Activated CD4-positive, CD25-positive, alpha-beta regulatory T cell treated with anti-CD3 and anti-CD28 coated beads, Interleukin-2, amount 50 U/mL, for 72 hours (primary cell): Measurements from ENCODE around the gene HERC5.

ENCODE experiments used
- DNase-seq: peaks from one replicate; pipeline ENCODE4 v3.0.0; 2021

Gene HERC5

GRCh38 chr4:88448889-88449288 is 8.0 kb upstream of the HERC5 start:
- no peak for DNase-seq

- no peak for DNase-seq
Measured at GRCh38 chr4:88449290-88449689, 7.6 kb upstream of the HERC5 start.

GRCh38 chr4:88451205-88451604 is 5.7 kb upstream of the HERC5 start:
- DNase-seq: no peak

GRCh38 chr4:88452912-88453311 is 4.0 kb upstream of the HERC5 start:
- no peak for DNase-seq

GRCh38 chr4:88457307-88458103 is 586 bp downstream of the HERC5 start:
- DNase-seq: no peak

- DNase-seq: no peak
Measured at GRCh38 chr4:88458104-88458740, 1.3 kb downstream of the HERC5 start.

- no peak for DNase-seq
Measured at GRCh38 chr4:88465653-88466192, 8.8 kb downstream of the HERC5 start.

- DNase-seq: no peak
Measured at GRCh38 chr4:88467392-88467791, 10.5 kb downstream of the HERC5 start.

- DNase-seq: no peak
Measured at GRCh38 chr4:88477229-88477860, 20.4 kb downstream of the HERC5 start.

- DNase-seq: no peak
Measured at GRCh38 chr4:88478247-88478646, 21.3 kb downstream of the HERC5 start.

GRCh38 chr4:88481537-88481936 is 24.6 kb downstream of the HERC5 start:
- no peak for DNase-seq

GRCh38 chr4:88489100-88489761 is 32.3 kb downstream of the HERC5 start:
- no peak for DNase-seq

GRCh38 chr4:88497859-88498409 is 41.0 kb downstream of the HERC5 start:
- no peak for DNase-seq

- DNase-seq: no peak
Measured at GRCh38 chr4:88503344-88503743, 46.4 kb downstream of the HERC5 start.

GRCh38 chr4:88511236-88511635 is 54.3 kb downstream of the HERC5 start:
- no peak for DNase-seq

GRCh38 chr4:88514557-88515511 is 57.9 kb downstream of the HERC5 start:
- no peak for DNase-seq

GRCh38 chr4:88516746-88517145 is 59.8 kb downstream of the HERC5 start:
- DNase-seq: no peak

- DNase-seq: no peak
Measured at GRCh38 chr4:88517825-88518224, 60.9 kb downstream of the HERC5 start.

GRCh38 chr4:88518911-88519310 is 62.0 kb downstream of the HERC5 start:
- no peak for DNase-seq

- no peak for DNase-seq
Measured at GRCh38 chr4:88522702-88523324, 65.9 kb downstream of the HERC5 start.
